ENCODE results near the gene TMBIM6.
"Not testable (repeated sequence)": the region's sequence is repeated elsewhere in the genome, so short reads cannot be mapped to it uniquely, and the experiment has no call there.

Gene TMBIM6

GRCh38 chr12:49776858-49777257, 35.5 kb downstream of the TMBIM6 start:
- DNase-seq (ENCODE audit: low read depth, low spot score) = no peak

GRCh38 chr12:49777341-49777740, 36.0 kb downstream of the TMBIM6 start:
- no peak for DNase-seq (ENCODE audit: low read depth, low spot score)

GRCh38 chr12:49777800-49778748, 36.7 kb downstream of the TMBIM6 start:
- no peak for DNase-seq (ENCODE audit: low read depth, low spot score)

- DNase-seq (ENCODE audit: low read depth, low spot score) = no peak
Observed at GRCh38 chr12:49779581-49779980, 38.2 kb downstream of the TMBIM6 start.

DNA sequence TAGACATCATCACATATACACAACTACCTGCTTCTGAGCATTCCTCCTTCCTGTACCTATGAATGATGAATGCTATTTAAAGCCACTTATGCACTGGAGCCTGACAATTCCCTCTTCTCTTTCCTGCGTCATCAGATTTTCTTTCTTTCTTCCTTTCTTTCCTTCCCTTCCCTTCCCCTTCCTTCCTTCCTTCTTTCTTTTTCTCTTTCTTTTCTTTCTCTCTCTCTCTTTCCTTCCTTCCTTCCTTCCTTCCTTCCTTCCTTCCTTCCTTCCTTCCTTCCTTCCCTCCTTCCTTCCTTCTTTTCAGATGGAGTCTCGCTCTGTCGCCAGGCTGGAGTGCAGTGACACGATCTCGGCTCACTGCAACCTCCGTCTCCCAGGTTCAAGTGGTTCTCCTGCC, 39.6 kb downstream of the TMBIM6 start:
- not testable (repeated sequence) for DNase-seq (ENCODE audit: low read depth, low spot score)

DNA sequence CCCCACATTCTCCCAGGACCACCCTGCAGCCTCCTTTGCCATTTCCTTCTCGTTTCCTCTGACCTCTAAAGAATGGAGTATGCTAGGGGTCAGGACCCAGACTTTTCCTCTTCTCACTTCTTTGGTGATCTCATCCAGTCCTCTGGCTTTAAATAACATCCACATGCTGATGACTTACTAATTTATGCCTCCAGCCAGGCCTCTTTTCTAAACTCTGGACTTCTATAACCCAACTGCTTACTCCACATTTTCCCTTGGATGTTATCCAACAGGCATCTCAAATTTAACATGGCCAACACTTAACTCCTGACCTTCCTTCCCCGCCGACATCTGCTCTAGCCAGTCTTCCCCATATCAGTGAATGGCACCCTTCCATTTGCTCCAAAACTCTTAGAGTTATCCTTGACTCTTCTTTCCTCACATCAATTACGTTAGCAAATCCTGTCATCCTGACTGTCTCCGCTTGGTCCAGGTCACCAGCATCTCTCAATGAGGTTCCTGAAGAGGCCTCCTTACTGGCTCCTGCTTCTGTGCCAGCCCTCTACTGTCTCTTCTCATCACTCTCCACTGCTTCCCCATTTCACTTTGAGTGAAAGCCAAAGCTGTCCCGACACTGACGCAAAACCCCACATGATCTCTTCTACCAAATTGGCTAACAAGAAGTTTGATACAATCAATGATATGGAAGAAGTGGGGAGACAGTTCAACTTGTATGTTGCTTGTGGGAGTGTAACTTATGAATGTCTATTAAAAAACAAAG, 42.7 kb downstream of the TMBIM6 start:
- DNase-seq (ENCODE audit: low read depth, low spot score) = peak; percentile 17

- DNase-seq (ENCODE audit: low read depth, low spot score) = no peak
Observed at GRCh38 chr12:49784756-49785409, 43.5 kb downstream of the TMBIM6 start.

- DNase-seq (ENCODE audit: low read depth, low spot score) = no peak
Observed at GRCh38 chr12:49787672-49788071, 46.3 kb downstream of the TMBIM6 start.

DNA sequence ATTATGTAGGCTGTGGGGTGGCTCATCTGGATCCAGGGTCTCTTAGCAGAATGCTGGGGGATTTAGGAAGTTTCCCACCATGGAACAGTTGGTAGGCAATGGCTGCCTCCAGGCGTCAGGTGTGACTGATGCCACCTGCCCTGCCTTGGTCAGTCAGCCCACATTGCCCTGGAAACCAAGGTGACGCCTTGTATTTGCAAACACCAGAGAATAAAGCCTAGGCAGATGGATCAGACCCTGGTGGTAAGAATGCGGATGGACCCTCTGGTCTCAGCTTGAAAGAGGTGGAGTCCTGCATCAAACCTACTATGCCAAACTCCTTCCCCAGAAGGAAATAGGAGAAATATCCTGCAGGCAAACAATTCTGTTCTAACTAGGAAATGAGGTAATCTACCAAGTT, 48.6 kb downstream of the TMBIM6 start:
- no peak for DNase-seq (ENCODE audit: low read depth, low spot score)

DNA sequence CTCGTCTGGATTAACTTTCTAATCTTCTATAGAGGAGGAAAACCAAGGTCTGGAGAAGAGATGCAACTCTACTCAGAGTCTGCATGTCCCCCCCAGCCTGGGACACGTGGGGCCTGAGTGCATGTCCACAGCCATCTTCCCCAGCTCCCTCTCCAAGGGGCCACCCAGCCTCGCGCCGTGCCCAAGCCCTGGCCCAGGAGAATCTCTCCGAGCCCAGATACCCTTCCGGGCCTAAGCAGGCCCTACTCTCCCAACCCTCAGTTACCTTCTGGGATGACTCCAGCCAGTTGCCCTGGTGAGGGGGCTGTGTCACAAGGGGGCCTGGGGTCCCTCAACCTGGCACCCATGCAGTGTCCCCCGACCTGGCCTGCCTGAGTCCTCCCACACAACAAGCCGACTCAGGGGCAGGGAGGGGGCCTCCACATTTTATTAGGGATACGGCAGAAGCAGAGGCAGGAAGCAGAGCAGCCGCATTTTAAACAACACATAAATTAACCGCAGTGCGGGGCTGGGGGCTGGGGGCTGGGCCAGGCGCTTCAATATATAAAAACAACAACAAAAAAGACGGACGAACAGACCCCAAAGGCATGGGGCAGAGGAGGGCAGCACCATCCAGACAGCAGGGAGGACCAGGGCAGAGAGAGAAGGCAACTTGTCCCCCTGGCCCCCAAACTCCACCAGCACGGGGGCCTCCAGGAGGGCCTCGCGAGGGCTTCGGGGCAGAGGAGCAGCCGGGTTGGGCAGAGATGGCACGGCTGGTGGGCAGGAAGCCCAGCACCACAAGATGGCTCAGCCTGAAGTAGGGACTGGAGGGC, 49.6 kb downstream of the TMBIM6 start:
- no peak for DNase-seq (ENCODE audit: low read depth, low spot score)

DNA sequence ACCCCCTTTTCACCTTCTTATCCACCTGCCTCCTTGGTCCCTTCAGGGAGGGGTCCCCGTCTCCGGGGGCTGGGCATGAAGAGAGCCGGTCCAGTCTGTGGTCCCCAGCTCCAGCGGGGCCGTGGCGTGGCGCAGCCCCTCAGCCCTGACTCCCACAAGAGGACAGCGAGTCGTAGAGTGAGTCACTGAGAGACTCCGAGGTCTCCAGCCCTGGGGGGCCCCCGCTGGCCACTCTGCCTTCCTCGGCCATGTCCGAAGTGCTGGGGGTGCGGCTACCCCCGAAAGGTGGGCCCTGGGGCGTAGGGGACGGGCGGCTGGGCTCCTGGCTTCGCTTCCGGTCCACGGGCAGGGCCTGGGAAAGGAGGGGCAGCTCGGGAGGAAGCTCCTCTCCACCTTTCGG, 50.3 kb downstream of the TMBIM6 start:
- no peak for DNase-seq (ENCODE audit: low read depth, low spot score)

- DNase-seq (ENCODE audit: low read depth, low spot score) = no peak
Observed at GRCh38 chr12:49792181-49792970, 51.0 kb downstream of the TMBIM6 start.

- no peak for DNase-seq (ENCODE audit: low read depth, low spot score)
Observed at GRCh38 chr12:49792976-49793580, 51.7 kb downstream of the TMBIM6 start.

DNA sequence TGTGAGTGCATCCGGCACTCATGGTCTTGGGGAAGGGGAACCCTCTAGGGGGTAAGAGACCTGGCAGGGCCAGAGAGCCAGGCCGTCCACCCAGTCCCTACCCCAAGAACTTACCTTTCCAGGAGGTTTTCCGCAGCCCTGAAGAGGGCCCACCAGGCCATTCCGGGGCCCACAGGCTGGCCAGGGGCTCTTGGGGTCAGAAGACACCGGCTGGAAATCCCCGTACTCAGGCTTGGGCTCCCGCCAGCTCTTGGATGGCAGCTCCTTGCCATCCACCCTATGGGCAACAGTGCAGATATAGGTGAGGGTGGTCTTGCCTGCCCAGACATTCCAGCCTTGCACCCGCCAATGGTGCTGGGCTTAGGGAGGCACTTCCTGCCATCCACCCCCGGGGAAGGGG, 52.3 kb downstream of the TMBIM6 start:
- DNase-seq (ENCODE audit: low read depth, low spot score) = no peak

- DNase-seq (ENCODE audit: low read depth, low spot score) = no peak
Observed at GRCh38 chr12:49794021-49794420, 52.7 kb downstream of the TMBIM6 start.

DNA sequence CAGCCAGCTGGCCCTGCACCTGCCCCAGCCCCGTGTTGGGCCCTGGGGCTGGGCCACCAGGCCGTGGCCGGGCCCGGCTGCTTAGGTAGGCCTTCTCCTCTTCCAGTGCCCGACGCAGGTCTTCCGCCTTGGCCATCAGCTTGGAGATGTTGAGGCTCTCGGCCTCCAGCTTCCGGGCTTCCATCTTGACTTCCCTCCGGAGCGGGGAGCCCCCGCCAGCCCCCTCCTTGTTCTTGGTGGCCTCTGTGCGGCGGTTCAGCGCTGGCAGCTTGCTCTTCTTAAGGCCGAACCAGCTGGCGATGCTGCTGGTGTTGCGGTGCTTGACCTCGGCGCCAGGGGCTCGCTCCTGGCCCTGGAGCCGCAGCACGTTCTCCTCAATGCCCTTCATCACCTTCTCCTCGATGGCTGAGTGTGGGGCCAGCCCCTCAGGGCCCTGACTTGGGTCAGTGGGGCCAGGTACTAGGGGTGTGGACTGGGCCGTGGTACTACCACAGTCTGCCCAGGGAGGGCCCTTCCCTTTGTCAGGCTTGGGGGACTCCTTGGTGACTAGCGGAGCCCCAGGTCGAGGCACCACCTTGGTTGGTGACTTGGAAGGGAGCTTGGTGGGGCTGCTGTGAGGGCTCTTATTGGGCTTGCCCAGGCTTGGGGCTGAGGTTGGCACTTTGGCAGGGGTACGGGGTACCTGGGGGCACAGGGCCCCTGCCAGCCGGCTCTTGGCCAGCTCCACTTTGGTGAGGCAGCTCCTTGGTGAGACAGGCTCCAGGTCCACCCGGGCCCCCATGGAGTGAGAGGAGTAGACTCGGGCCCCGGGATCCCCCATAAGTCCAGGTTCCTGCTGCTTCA, 53.7 kb downstream of the TMBIM6 start:
- no peak for DNase-seq (ENCODE audit: low read depth, low spot score)

DNA sequence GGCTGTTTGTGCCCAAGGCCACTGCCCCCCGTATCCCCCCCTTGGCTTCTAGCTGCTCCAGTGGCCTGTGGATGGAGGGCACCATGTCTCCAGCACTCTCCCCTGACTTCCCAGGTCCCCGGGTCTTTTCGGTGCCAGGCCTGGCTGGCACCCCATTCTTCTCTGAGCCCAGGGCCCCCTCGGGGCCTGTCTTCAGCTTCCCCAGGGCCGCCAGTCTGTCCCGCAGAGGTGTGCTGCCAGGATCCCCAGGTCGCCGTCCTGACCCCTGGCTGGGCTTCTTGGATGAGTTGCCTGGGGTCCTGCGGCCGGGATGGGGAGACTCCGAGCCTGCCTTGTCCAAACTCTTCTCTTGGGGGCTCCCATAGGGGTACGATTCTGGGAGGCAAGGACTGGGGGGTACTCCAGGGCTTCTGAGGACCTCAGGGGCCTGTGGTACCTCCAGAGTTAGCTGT, 54.3 kb downstream of the TMBIM6 start:
- no peak for DNase-seq (ENCODE audit: low read depth, low spot score)

DNA sequence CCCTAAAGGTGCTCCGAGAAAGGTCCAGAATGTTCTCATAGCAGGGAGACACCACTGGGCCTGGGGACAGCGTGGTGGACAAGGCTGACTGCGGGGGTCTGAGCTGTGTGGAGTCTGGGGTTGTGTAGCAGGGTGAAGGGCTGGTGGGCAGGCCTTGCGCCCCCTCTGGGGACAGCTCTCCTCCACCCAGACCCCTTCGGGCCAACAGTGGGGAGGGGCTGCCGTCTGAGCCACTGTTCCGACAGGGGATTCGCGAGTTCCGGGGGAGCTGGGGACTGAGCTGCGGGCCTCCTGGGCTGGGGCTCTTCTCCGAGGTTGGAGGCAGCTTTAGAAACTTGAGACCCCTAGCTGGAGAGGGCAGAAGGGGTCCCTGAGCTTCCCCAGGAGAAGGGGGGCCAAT, 54.8 kb downstream of the TMBIM6 start:
- DNase-seq (ENCODE audit: low read depth, low spot score) = no peak
